Kidney epithelial cell (primary cell): ENCODE measurements around the gene TNFRSF8. TPM values are rescaled to one million over a fixed set of nuclear protein-coding genes. Genes with fewer than 3 reads are reported as not detected.
A peak's percentile ranks its signal among the peaks of the same experiment; 100 is the strongest.
"Not testable (repeated sequence)": the region's sequence is repeated elsewhere in the genome, so short reads cannot be mapped to it uniquely, and the experiment has no call there.

ENCODE experiments used
- DNase-seq: peaks from one replicate; pipeline ENCODE4 v3.0.0-alpha.2; 2010; ENCODE audit warnings: low read depth
- H3K27me3 ChIP-seq: 2 replicates; pipeline ENCODE4 v1.6.0; 2011; ENCODE audit warnings: low read length; ENCODE audit not compliant: control insufficient read depth, insufficient read depth
- H3K36me3 ChIP-seq: 2 replicates; pipeline ENCODE4 v1.5.1; 2011; ENCODE audit warnings: low read length; ENCODE audit not compliant: control insufficient read depth, insufficient read depth
- H3K4me3 ChIP-seq: 2 replicates; pipeline ENCODE4 v1.5.1; 2011; ENCODE audit warnings: low read depth, mild to moderate bottlenecking, control low read depth, low read length
- total RNA-seq: library from RNA; depleted of rRNA; stranded (reverse); fragments of >200 nt; gene quantifications from 2 replicates; pipeline ENCODE4 v1.2.3, GENCODE V29; 2015
- TF ChIP-seq, protein P1 (sequence below): IDR thresholded peaks from 2 replicates; pipeline ENCODE4 v1.5.1; 2011; ENCODE audit warnings: mild to moderate bottlenecking, moderate library complexity, low read length, control low read depth, inconsistent platforms; ENCODE audit not compliant: insufficient read depth, poor library complexity, severe bottlenecking

The TNFRSF8 gene
- total RNA-seq, 1 donor from 2014 or later: 0.21 TPM

DNA sequence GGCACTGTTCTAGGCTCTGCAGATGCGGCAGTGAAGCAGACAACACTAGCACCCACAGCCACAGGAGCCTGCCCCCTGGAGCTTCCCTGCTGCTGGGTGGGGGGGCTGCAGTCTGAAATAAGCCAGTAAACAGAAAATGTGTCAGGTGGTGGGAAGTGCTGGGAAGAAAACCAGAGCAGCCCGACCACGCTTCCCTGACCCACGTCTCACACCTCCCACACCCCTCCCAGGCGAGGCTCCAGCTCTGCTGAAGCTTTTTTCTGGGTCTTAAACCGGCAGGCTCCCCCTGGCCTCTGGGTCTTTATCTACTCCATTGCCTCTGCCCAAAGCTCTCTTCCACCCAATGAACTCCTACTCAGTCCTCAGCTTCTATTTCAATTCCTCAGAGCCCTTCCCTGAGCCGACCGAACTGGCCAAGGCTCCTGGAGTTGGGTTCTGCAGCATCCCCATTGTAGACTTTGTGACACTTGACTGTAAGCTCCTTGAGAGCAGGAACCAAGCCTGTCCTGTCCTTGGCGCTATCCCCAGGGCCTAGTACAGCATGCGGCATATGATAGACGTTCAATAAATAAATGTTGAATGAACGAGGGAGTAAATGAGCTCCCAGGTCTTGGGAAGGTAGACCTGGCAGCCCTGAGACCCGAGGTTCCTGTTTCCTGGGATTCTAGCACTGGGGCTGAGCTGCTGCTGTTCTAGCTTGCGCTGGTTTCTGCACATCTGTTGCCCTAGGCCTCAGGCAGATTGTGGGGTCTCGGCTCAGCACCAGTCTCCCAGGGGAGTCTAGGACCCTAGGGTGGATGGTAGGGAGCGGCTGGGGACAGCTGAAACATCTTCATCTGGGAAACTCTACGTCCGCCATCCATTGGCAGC lies 25.4 kb upstream of the TNFRSF8 start:
- Histone ChIP-seq H3K36me3 (no peaks in the 10 kb centered on the region), H3K4me3 (no peak overlapping the region), H3K27me3 (no peaks in the 10 kb centered on the region)
- TF ChIP-seq, protein P1, sequence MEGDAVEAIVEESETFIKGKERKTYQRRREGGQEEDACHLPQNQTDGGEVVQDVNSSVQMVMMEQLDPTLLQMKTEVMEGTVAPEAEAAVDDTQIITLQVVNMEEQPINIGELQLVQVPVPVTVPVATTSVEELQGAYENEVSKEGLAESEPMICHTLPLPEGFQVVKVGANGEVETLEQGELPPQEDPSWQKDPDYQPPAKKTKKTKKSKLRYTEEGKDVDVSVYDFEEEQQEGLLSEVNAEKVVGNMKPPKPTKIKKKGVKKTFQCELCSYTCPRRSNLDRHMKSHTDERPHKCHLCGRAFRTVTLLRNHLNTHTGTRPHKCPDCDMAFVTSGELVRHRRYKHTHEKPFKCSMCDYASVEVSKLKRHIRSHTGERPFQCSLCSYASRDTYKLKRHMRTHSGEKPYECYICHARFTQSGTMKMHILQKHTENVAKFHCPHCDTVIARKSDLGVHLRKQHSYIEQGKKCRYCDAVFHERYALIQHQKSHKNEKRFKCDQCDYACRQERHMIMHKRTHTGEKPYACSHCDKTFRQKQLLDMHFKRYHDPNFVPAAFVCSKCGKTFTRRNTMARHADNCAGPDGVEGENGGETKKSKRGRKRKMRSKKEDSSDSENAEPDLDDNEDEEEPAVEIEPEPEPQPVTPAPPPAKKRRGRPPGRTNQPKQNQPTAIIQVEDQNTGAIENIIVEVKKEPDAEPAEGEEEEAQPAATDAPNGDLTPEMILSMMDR: no peak
- no peak for DNase-seq

DNA sequence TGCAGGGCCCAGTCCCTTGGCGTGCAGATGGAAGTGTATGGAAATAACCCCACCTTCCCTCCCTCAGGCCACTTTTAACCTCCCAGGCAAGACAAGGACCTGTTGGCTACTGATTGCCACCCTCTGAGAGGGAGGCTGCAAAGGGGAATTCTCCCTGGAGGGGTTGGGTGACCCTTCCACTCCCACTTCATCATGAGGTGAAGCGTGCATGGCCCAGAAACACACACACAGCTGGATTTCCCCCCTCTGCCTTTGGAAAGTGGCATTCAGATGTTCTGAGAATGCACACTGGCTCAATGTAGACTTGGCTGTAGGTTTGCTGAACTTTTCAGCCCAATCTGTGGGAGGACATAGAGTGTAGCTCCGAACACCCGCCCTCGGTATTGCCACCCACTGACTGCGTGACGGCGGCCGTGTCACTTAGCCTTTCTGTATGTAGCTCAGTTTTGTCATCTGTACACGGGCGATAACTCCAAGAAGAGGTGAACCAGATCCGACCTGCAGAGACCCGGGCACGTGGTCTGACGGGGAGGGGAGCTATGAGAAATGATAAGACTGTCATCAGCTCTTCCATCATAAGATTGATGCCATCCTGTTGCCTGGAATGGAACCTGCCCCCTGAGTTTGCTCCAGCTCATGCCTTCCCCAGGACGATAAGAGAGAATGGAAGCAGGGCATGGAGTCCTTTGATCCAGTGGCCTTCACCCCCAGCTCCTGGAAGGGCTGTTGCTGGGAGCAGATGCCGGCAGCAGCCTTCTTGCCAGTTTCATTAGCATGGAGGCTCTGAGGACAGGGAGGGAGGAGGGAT lies 24.5 kb upstream of the TNFRSF8 start:
- TF ChIP-seq, protein P1: no peak
- Histone ChIP-seq H3K36me3 (no peaks in the 10 kb centered on the region), H3K4me3 (no peak overlapping the region), H3K27me3 (no peaks in the 10 kb centered on the region)
- DNase-seq: no peak

DNA sequence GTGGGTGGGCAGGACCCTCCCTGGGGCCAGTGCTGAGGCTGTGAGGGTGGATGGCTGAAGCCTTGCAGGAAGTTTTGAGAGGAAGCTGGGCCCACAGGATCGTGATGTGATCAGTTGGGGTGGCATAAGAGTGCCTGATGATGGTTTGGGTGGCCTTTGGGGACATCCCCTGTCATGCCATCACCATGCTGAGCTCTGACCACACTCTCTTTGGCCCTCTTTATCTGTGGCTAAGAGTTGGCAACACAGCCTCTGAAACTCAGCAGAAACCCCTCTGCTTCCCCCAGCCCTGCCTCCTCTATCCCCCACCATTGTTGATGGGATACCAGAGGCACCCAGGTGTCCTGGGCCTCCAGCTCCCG lies 24.0 kb upstream of the TNFRSF8 start:
- TF ChIP-seq, protein P1: no peak
- H3K27me3 ChIP-seq: no peaks in the 10 kb centered on the region
- H3K36me3 ChIP-seq: no peaks in the 10 kb centered on the region
- no peak overlapping the region for H3K4me3 ChIP-seq
- DNase-seq: no peak

DNA sequence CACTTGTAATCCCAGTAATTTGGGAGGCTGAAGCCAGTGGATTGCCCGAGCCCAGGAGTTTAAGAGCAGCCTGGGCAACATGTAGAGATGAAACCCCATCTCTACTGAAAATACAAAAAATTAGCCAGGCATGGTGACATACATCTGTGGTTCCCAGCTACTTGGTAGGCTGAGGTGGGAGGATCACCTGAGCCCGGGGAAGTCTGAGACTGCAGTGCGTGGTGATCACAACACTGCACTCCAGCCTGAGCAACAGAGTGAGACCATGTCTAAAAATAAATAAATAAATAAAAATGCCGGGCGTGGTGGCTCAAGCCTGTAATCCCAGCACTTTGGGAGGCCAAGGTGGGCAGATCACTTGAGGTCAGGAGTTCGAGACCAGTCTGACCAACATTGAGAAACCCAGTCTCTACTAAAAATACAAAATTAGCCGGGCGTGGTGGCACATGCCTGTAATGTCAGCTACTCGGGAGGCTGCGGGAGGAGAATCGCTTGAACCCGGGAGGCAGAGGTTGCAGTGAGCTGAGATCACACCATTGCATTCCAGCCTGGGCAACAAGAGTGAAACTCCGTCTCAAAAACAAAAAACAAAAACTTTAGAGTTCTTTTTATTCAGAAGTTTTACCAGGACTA lies 23.2 kb upstream of the TNFRSF8 start:
- H3K4me3 ChIP-seq, H3K36me3 ChIP-seq, H3K27me3 ChIP-seq, DNase-seq: not testable (repeated sequence)

DNA sequence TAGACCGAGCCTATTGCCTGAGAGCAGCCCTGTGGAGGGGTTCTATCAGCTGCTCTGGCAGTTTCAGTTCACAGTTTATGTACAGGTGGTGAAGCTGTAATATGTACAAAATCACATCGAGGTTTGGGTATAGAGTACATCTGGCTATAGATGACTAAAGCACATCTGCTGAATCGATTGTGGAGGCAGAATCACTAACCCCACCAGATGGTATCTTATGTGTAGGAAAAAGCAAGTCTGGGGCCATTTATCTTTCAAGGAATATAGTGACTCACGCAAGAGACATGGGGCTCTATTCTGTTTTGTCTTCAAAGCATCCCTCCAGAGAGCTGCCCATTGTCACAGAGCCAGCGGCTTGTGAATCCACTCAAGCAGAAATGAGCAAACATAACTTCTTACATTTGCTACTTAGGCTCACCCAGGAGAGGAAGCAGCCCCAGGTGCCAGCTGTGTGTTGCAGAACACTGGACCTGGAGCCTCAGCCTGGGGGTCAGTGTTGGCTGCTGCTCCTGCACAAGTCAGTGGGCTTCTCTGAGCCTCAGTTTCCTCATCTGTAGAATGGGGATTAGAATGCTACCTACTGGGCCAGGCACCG lies 22.5 kb upstream of the TNFRSF8 start:
- peak; percentile 86 for DNase-seq
- Histone ChIP-seq H3K4me3 (no peak overlapping the region), H3K36me3 (no peaks in the 10 kb centered on the region), H3K27me3 (no peaks in the 10 kb centered on the region)
- TF ChIP-seq, protein P1: no peak

DNA sequence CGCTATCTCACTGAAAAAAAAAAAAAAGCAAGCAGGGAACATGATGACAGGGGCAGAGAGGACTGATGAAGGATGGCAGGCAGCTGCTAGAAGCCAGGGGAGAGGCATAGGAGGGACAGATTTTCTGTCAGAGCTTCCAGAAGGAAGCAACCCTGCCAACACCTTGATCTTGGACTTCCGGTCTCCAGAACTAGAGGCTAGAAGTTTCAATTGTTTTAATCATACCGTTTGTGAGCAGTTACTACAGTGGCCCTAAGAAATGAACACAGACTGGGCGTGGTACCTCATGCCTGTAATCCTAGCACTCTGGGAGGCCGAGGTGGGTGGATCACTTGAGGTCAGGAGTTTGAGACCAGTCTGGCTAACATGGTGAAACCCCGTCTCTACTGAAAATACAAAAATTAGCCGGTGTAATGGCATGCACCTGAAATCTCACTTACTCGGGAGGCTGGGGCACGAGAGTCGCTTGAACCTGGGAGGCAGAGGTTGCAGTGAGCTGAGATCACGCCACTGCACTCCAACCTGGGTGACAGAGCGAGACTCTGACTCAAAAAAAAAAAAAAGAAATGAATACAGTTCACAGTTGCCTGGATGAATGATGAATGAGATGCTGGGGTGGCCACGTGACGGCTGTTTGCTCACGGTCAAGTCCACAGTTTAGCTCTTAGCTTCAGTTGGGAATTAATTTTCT lies 18.8 kb upstream of the TNFRSF8 start:
- DNase-seq, H3K4me3 ChIP-seq: not testable (repeated sequence)

More for the DNA sequence above, 18.8 kb upstream of the TNFRSF8 start:
- H3K27me3 ChIP-seq: peaks cover 12% of the 10 kb centered on the region
- H3K36me3 ChIP-seq: not testable (repeated sequence)
